CD4-positive, alpha-beta T cell treated with Interleukin-15 for 4 hours (primary cell): ENCODE measurements around the gene CD2BP2.
A peak's percentile ranks its signal among the peaks of the same experiment; 100 is the strongest.
"Not testable (repeated sequence)": the region's sequence is repeated elsewhere in the genome, so short reads cannot be mapped to it uniquely, and the experiment has no call there.

Source experiments
- DNase-seq: peaks from one replicate; pipeline ENCODE4 v3.0.0-alpha.2; 2020; ENCODE audit warnings: low spot score

CD2BP2 gene

DNA sequence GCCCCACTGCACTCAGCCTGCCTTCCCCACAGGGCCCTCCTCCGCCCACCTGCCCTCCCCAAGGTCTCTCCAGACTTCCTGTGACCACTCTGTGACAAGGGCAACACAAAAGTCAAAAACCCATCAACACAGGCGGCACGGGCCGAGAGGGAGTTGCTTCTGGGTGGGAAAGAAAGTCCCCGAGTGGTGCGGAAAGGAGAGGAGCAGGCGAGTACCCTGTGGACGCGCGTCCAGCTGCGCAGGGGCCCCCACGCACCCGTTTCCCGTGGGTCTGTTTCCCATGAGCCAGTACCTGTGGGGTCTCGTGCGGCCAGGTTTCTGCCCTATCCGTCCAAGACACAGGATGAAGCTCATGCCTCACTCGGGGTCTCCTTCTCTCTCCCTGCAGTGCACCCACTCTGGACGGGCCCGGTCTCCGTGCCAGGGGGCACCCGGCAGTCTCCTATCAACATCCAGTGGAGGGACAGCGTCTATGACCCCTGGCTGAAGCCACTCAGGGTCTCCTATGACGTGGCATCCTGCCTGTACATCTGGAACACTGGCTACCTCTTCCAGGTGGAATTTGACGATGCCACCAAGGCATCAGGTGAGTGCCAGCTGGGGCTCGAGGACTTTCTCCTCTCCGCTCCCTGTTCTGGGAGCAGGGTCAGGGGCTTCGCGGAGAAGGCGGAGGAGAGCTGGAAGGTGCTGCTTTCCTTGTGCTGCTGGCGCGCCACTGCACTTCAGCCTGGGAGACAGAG lies 12.2 kb downstream of the CD2BP2 start:
- no peak for DNase-seq

DNA sequence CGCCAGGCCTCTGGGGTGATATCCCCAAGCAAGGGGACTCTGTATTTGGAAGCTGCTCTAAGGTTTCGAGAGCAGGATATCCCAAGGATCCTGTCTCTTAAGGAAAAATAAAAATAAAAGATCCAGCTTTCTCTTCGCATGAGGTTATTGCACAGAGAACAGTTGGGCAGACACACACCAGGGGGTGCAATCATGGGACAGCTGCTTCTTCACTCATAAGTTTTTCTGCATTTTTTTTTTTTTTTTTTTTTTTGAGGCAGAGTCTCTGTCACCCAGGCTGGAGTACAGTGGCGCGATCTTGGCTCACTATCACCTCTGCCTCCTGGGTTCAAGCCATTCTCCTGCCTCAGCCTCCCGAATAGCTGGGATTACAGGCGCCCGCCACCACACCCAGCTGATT lies 13.1 kb downstream of the CD2BP2 start:
- not testable (repeated sequence) for DNase-seq

DNA sequence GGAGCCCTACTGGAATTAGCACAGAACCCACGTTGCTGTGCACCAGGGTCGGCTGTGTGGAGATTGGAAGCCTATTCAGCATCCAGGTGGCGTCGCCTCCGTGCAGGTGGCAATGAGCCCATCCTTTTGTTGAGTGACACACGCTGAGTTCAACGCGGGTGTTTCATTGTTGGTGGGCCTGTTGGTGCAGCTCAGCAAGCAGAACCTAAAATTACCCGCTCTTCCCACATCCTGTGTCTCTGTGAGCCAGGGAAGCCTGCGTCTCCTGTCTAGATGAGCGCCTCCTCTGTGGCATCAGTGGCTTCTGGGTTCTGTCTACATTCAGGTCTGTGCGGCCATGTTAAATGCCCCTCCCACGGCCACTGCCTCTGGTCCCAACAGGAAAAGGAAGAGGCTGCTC lies 14.5 kb downstream of the CD2BP2 start:
- DNase-seq: no peak

DNA sequence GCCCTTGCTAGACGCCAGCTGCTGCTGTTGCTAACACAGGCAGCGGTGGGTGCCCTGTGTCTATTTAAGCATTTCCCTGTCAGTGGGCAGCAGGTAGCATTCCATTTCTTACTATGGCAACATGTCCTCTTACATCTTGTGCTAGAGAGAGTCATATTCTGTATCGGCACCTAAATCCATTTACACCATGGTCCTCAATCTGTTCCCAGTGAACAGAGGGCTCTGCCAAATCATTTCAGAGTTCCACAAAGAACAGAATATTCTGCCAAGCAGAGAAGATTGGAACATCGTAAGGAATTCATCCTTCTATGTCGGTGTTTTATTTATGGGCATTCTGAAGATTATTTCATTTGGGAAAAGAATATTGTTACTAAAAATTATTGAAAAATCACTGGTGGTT lies 16.4 kb downstream of the CD2BP2 start:
- DNase-seq: not testable (repeated sequence)

DNA sequence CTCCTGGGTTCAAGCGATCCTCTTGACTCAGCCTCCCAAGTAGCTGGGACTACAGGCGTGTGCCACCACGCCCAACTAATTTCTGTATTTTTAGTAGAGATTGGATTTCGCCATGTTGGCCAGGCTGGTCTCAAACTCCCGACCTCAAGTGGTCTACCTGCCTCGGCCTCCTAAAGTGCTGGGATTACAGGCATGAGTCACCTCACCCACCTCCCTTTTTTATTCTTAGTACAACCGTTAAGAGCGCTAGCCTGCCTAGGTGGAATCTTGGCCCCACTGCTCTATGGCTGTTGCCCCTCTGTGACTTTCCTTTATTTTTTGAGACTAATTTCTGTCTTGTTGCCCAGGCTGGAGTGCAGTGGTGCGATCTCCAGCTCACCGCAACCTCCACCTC lies 17.1 kb downstream of the CD2BP2 start:
- not testable (repeated sequence) for DNase-seq

DNA sequence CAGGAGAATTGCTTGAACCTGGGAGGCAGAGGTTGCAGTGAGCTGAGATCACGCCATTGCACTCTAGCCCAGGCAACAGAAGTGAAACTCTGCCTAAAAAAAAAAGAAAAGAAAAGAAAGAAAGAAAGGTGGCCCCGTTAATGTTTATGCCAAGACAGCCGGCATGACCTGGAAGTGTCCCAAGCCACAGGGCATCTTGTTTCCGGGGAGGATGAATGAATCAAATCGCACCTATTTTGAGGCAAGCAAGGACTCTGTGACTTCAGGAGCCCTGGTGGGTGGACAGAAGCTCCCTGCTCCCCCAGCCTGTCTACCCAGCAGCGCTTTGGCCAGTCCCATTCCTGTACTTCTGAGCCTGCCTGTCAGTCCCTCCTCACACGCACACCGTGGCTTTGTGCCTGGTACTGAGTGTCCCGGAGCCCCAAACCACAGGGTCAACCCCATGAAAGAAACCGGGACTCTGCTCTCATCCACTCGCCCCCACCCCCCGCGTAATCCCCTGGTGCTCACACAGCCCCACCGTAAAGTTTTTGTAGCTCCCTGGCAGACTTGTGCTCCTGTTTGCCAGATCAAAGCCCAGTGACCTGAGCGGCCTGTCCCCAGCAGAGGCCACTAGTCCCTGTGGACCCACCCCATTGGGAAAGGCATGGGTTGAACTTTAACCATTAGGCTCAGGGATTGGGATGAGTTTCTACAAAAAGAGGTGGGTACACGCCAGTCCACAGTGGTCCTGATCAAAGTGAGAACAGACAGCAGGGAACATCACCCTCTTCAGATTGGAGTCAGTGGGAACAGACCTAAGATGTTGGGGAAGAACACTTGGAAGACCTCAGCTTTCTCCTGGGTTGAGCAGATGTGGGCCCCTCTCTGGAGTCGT lies 19.3 kb downstream of the CD2BP2 start:
- DNase-seq: no peak

DNA sequence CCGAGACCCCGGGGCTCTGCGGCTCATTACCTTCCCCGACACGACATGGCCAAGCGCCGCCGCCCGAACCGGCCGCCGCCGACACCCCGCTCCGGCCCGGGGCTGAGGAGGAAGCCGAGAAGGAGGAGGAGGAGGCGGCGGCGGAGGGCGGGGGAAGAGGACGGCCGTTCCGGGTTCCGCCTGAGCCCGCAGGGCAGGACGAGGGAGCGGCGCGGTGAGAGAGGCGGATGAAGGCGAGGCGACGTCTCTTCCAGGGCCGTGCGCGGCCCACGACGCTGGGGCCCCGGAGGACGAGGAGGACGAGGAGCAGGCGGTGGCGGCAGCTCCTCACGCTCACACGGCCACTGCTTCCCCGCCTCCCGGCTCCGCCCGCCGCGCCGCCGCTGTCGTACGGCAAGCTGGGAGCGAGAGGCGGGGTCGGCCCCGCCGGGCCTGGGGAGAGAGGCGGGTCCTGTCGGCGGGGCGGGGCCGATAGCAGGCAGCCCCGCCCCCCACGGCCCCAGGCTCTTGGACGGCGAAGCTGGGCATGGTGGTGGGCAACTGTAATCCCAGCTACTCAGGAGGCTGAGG lies 20.0 kb downstream of the CD2BP2 start:
- DNase-seq: peak; percentile 79

DNA sequence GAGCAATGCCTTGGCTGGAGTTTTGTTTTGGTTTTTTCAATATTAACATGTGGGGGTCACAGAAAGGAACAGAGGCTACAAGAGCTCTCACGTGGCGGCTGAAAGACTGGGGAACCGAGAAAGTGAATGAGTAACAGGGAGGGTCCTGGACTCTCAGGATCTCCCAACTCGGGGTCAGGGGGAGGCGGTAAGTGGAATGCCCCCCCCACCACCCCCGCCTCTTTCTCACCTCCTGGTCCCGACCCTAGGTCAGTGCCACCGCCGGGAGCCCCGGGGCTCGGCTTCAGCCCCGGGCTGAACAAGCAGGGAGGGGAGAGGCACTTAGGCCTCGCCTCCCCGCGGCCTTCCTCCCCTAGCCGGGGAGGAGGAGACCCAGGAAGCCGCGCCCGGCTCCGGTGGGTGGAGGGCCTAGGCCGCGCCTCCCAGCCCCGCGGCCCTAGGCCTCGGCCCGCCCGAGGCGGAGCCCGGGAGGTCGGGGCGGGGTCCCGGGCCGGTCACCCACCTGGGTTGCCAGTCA lies 20.6 kb downstream of the CD2BP2 start:
- DNase-seq: peak; percentile 85

DNA sequence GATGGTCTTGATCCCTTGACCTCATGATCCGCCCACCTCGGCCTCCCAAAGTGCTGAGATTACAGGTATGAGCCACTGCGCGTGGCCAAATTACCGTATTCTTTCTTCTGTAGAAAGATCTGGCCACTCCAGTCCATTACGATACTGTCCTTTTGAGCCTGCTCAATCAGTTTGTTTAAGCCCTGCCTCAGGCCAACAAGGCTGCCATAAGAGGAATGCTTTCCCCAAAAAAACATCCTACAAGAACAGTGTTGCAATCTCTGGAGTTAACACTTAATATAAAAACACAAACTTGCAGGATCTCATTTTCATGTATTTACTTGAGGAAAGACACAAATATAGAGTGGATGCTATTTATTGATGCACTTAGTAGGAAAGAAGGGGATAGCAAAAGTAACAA lies 30.9 kb downstream of the CD2BP2 start:
- not testable (repeated sequence) for DNase-seq

DNA sequence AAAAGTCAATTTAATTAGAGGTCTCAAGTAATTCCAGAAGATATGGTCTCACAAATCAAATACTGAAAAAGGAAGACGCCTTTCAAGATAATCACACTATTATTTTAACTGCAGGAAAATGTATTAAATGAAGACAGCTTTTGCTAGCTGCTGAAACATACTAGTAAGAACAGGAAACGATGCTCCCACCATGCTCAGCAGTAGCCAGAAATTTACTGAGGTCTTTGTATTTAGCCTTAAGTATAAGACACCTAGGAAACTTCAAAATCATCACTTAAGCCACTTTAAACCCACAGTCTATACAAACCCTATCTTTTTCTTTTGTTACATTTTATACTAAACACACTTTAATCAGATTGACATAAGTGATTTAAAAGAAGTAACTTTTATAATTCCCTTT lies 36.5 kb downstream of the CD2BP2 start:
- not testable (repeated sequence) for DNase-seq

DNA sequence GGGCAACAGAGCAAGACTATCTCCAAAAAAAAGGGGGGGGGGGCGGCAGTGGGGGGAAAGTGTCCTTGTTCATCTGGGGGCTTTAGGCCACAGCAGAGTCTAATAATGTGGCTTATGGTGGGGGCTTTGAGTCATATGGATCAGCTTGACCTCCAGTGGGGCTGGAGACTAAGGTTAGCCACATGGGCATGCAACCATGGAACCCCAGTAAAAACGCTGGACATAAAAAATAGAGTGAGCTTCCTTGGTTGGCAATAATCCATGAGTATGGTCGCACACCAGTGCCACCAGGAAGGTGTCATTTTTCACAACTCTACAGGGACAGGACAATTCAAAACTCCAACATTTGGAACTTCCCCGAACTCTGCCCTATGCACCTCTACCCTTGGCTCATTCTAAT lies 44.2 kb downstream of the CD2BP2 start:
- DNase-seq: not testable (repeated sequence)

DNA sequence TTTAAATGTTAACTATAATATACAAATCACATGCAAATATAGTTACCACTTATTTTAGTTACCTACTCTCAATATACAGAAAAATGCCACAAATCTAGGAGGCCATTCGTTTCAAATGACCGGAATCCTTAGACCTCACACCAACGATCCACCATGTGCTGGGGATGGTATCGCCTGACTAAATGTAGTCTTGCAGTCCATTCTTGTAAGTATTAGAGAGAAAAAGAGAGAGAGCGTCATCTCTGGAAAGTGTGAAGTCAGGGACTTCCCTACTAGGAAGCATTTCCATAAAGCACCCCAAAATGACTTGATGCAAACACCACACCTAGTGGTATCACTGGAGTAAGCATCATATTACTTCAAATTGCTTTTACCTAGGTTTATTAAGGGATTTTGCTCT lies 45.9 kb downstream of the CD2BP2 start:
- not testable (repeated sequence) for DNase-seq
